ENCODE data around the gene SLC25A1.

Gene SLC25A1

DNA sequence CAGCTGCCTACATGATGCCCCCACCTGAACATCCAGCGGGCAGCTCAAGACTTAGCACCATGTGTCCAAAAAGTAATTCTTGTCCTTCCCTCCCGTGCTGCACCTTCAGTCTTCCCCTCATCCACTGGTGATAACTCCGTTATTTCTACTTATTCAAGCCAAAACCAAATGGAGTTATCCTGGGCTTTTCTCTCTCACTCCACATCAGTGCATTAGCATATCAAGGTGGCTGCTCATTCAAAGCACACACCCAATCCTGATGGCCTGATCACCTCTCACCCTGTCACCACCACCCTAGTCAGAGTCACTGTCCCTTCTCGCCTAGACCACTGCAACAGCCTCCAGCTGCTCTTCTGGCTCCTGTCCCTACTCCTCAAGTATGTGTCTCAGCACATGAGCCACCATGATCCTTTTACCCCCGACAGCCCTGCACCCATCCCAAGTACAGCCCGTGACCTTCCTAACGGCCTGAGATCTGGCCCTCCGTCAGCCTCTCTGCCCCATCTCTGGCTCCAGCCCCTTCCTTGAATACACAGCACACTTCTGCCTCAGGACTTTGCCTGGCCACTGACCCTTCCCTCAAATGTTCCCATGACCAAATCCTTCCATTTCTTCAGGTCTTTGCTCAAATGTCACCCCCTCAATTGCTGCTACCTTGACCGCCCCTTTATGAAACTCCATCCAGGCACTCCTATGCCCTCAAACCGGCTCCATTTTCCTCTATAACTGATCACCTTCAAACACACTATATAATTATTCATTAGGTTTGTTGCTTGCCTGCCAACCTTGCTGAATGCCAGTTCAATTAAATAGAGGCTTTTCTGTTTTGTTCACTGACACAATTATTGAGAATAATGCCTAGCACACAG lies 19.7 kb upstream of the SLC25A1 start:
- Histone ChIP-seq H4K91ac (ENCODE audit: low read length) (no peak overlapping the region), H3K9ac (ENCODE audit: low read length) (no peak overlapping the region), H2AFZ (ENCODE audit: low read depth, low read length) (no peak overlapping the region), H3K27me3 (ENCODE audit: control insufficient read depth in 1 of 2, insufficient read depth in 1 of 2, low read length in 2 of 2) (no peaks in the 10 kb centered on the region), H3K4me3 (ENCODE audit: insufficient read depth in 1 of 2, low read depth in 1 of 2, low read length in 2 of 2) (no peak overlapping the region), H3K23ac (ENCODE audit: low read length in 2 of 2) (no peak overlapping the region), H2BK15ac (ENCODE audit: low read depth, poor library complexity, severe bottlenecking) (no peak overlapping the region), H2AK5ac (ENCODE audit: low read length, severe bottlenecking) (no peak overlapping the region), H3K18ac (ENCODE audit: low read depth in 1 of 2, low read length in 2 of 2) (no peak overlapping the region), H2BK12ac (ENCODE audit: low read length in 2 of 2) (no peak overlapping the region), H4K8ac (ENCODE audit: low read length) (no peak overlapping the region), H3K4me2 (ENCODE audit: low read length, poor library complexity, severe bottlenecking) (no peak overlapping the region), H3K79me1 (replicated peaks; ENCODE audit: low read length, poor library complexity, severe bottlenecking) (no peaks in the 10 kb centered on the region), H2BK120ac (ENCODE audit: low read depth, low read length) (no peak overlapping the region), H2BK5ac (ENCODE audit: low read depth, low read length, poor library complexity, severe bottlenecking) (no peak overlapping the region), H3K14ac (ENCODE audit: low read length in 2 of 2) (no peak overlapping the region), H3K9me3 (ENCODE audit: control insufficient read depth, low read length) (no peaks in the 10 kb centered on the region), H3K4me1 (ENCODE audit: control insufficient read depth, insufficient read depth, low read depth, low read length) (peaks cover 2% of the 10 kb centered on the region), H3K4ac (ENCODE audit: low read depth in 1 of 2, low read length in 2 of 2) (no peak overlapping the region), H3K27ac (ENCODE audit: low read length, poor library complexity, severe bottlenecking) (no peak overlapping the region), H3K36me3 (ENCODE audit: control insufficient read depth in 1 of 2, insufficient read depth in 2 of 2, low read depth in 1 of 2, low read length in 2 of 2) (peaks cover 25 to 59% of the 10 kb centered on the region in 2 experiments)
- 90% methylated on average over 10 of the region's 10 CpGs for WGBS
- no peak for DNase-seq

DNA sequence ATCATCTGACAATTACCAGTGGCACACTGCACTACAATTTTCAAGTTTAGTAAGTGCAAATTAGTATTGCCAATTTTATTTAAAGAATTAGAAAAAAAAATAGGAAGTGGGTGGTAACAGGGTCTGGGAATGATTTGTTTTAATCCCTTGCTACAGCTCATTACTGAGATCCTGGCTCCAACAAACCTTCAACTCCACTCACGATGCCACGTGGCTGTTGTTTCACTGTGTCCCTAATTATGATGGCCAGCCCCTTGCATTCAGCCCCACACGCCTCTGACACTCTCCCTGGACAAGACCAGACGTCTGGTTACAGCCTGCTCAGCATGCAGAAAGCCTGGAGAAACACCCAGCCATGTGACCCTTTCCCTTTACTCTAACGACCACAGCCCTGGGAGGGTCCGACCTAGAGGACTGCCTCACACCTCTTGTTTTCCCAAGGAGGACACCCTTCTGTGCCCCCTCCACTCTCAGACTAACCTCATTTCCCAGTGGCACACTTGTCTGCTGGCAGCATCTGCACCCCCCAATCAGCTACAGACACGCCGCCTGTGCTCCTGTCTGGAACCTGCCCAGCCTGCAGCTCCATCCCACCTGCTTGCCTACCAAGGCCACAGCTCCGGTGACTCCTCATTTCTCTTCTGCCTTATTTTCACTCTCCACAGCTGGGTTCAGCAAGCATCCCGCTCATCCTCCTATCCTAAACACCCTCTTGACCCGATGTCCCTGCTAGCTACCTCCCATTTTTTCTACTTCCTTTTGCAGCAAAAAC lies 18.5 kb upstream of the SLC25A1 start:
- Histone ChIP-seq H3K23ac (ENCODE audit: low read length in 2 of 2) (no peak overlapping the region), H2AFZ (ENCODE audit: low read depth, low read length) (no peak overlapping the region), H3K27ac (ENCODE audit: low read length, poor library complexity, severe bottlenecking) (no peak overlapping the region), H3K4me2 (ENCODE audit: low read length, poor library complexity, severe bottlenecking) (no peak overlapping the region), H2BK5ac (ENCODE audit: low read depth, low read length, poor library complexity, severe bottlenecking) (no peak overlapping the region), H3K18ac (ENCODE audit: low read depth in 1 of 2, low read length in 2 of 2) (no peak overlapping the region), H4K91ac (ENCODE audit: low read length) (no peak overlapping the region), H3K9ac (ENCODE audit: low read length) (no peak overlapping the region), H3K4me1 (ENCODE audit: control insufficient read depth, insufficient read depth, low read depth, low read length) (no peaks in the 10 kb centered on the region), H2BK120ac (ENCODE audit: low read depth, low read length) (no peak overlapping the region), H3K4me3 (ENCODE audit: insufficient read depth in 1 of 2, low read depth in 1 of 2, low read length in 2 of 2) (no peak overlapping the region), H3K4ac (ENCODE audit: low read depth in 1 of 2, low read length in 2 of 2) (no peak overlapping the region), H3K27me3 (ENCODE audit: control insufficient read depth in 1 of 2, insufficient read depth in 1 of 2, low read length in 2 of 2) (no peaks in the 10 kb centered on the region), H3K36me3 (ENCODE audit: control insufficient read depth in 1 of 2, insufficient read depth in 2 of 2, low read depth in 1 of 2, low read length in 2 of 2) (peaks cover 25 to 70% of the 10 kb centered on the region in 2 experiments), H3K79me1 (replicated peaks; ENCODE audit: low read length, poor library complexity, severe bottlenecking) (peaks cover 2% of the 10 kb centered on the region), H2BK12ac (ENCODE audit: low read length in 2 of 2) (no peak overlapping the region), H3K14ac (ENCODE audit: low read length in 2 of 2) (no peak overlapping the region), H3K9me3 (ENCODE audit: control insufficient read depth, low read length) (no peaks in the 10 kb centered on the region), H2BK15ac (ENCODE audit: low read depth, poor library complexity, severe bottlenecking) (no peak overlapping the region), H2AK5ac (ENCODE audit: low read length, severe bottlenecking) (no peak overlapping the region), H4K8ac (ENCODE audit: low read length) (no peak overlapping the region)
- WGBS, result 74% methylated on average over 11 of the region's 11 CpGs
- DNase-seq, result no peak

DNA sequence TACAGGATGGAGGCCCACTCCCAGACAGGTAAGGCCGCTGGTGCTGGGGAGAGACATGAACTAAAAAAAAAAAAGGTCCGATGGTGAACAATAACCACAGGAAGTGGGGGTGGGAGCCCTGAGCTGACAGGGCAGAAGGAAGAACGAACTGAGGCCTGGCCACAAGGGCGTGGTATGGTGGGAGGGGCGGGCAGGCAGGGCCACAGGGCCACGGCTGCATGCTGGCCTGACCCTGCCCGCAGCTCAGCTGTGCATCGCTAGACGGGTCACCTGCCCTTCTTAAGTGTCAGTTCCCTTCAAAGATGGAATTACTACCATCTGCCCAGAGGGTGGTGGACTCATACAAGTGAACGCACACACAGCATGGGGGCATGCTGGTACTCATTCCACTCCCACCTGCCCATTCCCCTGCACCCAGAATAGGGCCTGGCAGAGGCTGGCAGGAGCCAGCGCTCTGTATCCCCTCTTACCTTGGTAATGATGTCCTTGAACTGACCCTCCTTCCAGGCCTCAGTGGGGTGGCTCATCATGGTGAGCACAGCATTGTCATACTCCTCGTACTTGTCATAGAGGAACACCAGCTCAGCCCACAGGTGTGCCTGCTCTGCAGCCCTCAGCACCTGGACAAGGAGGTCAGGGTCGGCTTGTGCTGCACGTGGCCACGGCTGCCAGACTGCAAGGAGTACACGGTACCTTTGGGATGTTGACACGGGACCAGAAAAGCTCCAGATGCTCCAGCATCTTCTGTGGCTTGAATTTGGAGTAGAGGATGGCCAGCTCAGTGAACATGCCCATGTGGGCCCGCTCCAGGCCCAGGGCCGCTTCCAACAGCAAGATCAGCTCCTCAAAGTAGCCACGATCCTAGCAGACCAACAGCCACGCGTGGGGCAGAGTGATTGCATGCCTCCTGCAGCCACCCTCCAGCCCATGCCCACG lies 17.5 kb upstream of the SLC25A1 start:
- Histone ChIP-seq H4K8ac (ENCODE audit: low read length) (no peak overlapping the region), H2BK5ac (ENCODE audit: low read depth, low read length, poor library complexity, severe bottlenecking) (no peak overlapping the region), H2AK5ac (ENCODE audit: low read length, severe bottlenecking) (no peak overlapping the region), H2AFZ (ENCODE audit: low read depth, low read length) (no peak overlapping the region), H2BK15ac (ENCODE audit: low read depth, poor library complexity, severe bottlenecking) (no peak overlapping the region), H4K91ac (ENCODE audit: low read length) (no peak overlapping the region), H3K36me3 (ENCODE audit: control insufficient read depth in 1 of 2, insufficient read depth in 2 of 2, low read depth in 1 of 2, low read length in 2 of 2) (peaks cover 22 to 66% of the 10 kb centered on the region in 2 experiments), H3K4ac (ENCODE audit: low read depth in 1 of 2, low read length in 2 of 2) (no peak overlapping the region), H3K18ac (ENCODE audit: low read depth in 1 of 2, low read length in 2 of 2) (no peak overlapping the region), H3K27me3 (ENCODE audit: control insufficient read depth in 1 of 2, insufficient read depth in 1 of 2, low read length in 2 of 2) (no peaks in the 10 kb centered on the region), H3K4me2 (ENCODE audit: low read length, poor library complexity, severe bottlenecking) (no peak overlapping the region), H3K23ac (ENCODE audit: low read length in 2 of 2) (no peak overlapping the region), H3K9me3 (ENCODE audit: control insufficient read depth, low read length) (no peaks in the 10 kb centered on the region), H3K4me3 (ENCODE audit: insufficient read depth in 1 of 2, low read depth in 1 of 2, low read length in 2 of 2) (no peak overlapping the region), H3K14ac (ENCODE audit: low read length in 2 of 2) (peak overlapping the region in 1 of 2 experiments; percentile 64), H3K79me1 (replicated peaks; ENCODE audit: low read length, poor library complexity, severe bottlenecking) (peaks cover 2% of the 10 kb centered on the region), H3K27ac (ENCODE audit: low read length, poor library complexity, severe bottlenecking) (no peak overlapping the region), H2BK120ac (ENCODE audit: low read depth, low read length) (no peak overlapping the region), H3K4me1 (ENCODE audit: control insufficient read depth, insufficient read depth, low read depth, low read length) (no peaks in the 10 kb centered on the region), H2BK12ac (ENCODE audit: low read length in 2 of 2) (no peak overlapping the region), H3K9ac (ENCODE audit: low read length) (no peak overlapping the region)
- WGBS, result 96% methylated on average over 23 of the region's 23 CpGs
- DNase-seq, result no peak
